T-helper 2 cell treated with Interferon-gamma antibody and Interleukin-4, amounts not matched to agents 5 μg/mL and 100 μg/mL, for 36 hours (primary cell): ENCODE data around the gene BRD4.

Source experiments
- DNase-seq: peaks from one replicate; pipeline ENCODE4 v3.0.0; 2021; ENCODE audit warnings: low spot score
- H3K27ac Mint-ChIP-seq: one replicate; pipeline ENCODE4 v1.8.0; 2021; ENCODE audit warnings: mild to moderate bottlenecking, mixed read lengths
- H3K27me3 Mint-ChIP-seq: one replicate; pipeline ENCODE4 v1.8.0; 2021; ENCODE audit warnings: low read depth, mixed read lengths
- H3K36me3 Mint-ChIP-seq: one replicate; pipeline ENCODE4 v1.8.0; 2021; ENCODE audit warnings: low read depth, mixed read lengths
- H3K4me1 Mint-ChIP-seq: one replicate; pipeline ENCODE4 v1.8.0; 2021; ENCODE audit warnings: low read depth, mixed read lengths
- H3K4me3 Mint-ChIP-seq: one replicate; pipeline ENCODE4 v1.8.0; 2022; ENCODE audit warnings: mild to moderate bottlenecking, moderate library complexity, mixed read lengths
- H3K9me3 Mint-ChIP-seq: one replicate; pipeline ENCODE4 v1.8.0; 2021; ENCODE audit warnings: mixed read lengths

Gene BRD4

DNA sequence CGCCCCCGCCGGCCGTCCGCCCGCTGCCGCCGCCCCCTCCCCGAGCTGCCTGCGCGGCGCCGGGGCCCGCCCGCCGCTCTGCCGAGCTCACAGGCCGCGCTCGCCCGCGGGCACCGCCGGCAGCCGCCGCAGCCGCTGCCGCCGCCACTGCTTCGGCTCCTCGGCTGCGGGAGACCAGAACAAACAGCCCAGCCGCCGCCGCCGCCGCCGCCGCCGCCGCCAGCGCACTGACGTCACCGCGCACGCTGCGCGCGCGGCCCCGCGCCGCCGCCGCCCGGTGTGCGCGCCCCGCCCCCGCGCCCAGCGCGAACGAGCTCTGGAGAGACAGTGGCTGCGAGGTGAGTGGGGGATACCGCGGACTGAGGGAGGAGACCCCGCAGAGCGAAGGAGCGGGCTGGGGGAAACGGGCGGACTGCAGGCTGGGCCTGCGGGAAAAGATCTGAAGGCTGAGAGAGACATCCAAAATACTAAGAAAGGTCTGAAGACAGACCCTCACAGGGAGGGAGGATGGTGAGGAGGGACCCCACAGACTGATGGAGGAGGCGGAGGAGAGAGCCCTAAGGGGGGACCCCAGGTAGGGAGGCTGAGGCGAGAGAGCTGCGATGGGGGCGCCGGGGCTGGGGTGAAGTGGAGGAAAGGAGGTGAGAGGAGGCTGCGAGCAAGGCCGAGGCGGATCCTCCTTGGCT, at the start of gene BRD4:
TSS of gene BRD4 (minus strand) at position 229 of the 686 bp plus-strand sequence. CDS start 59,440 bp downstream, outside the sequence.
- Mint-ChIP-seq H3K27me3 (no peaks in the 10 kb centered on the region), H3K36me3 (peaks cover 24% of the 10 kb centered on the region), H3K4me1 (peaks cover 33% of the 10 kb centered on the region), H3K4me3 (peak within 1 kb of the TSS; percentile 97), H3K9me3 (no peaks in the 10 kb centered on the region), H3K27ac (peak within 1 kb of the TSS; percentile 94)
- DNase-seq = peak; percentile 84

DNA sequence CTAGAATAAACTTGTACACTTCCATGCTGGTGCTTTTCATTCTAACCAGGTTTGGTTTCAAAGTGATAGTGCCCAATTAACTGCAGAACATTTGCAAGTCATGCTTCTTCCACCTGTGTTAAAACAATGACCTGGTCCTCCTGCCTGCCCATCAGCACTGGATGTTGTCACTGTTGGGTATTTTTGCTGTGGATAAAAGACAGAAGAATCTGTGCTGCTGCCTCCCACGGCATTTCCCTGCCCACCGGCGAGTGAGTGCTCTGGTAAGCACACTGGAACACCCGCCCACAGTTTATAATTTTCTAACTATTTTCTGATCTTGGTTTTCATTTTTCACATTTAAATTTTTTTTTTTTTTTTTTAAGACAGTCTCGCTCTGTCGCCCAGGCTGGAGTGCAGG, 49.5 kb upstream of the BRD4 start:
- Mint-ChIP-seq H3K9me3 (no peaks in the 10 kb centered on the region), H3K4me3 (no peak overlapping the region), H3K36me3 (peaks cover 11% of the 10 kb centered on the region), H3K27me3 (no peaks in the 10 kb centered on the region), H3K4me1 (peaks cover 23% of the 10 kb centered on the region), H3K27ac (no peak overlapping the region)
- no peak for DNase-seq

DNA sequence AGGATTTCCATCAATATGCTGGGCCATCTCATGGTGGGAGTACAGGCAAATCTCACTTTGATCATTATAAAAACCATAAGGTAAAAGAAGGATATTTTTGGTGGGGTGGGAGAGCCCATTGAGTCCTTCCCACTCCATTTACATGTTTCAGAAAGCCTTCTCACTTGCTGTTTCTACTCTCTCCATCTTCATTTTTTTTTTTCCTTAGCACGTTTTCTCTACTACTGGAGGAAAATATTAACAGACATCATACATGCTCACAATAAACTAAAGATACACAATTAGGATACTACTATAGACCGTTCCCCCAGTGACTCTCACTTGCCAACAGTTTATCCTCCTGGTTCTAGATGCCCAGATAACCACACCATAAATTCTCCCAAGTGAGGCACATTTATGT, 49.1 kb upstream of the BRD4 start:
- peaks cover 13% of the 10 kb centered on the region for H3K36me3 Mint-ChIP-seq
- H3K9me3 Mint-ChIP-seq = no peaks in the 10 kb centered on the region
- H3K27me3 Mint-ChIP-seq = no peaks in the 10 kb centered on the region
- no peak overlapping the region for H3K27ac Mint-ChIP-seq
- DNase-seq = no peak
- peaks cover 26% of the 10 kb centered on the region for H3K4me1 Mint-ChIP-seq
- peak overlapping the region; percentile 13 for H3K4me3 Mint-ChIP-seq

DNA sequence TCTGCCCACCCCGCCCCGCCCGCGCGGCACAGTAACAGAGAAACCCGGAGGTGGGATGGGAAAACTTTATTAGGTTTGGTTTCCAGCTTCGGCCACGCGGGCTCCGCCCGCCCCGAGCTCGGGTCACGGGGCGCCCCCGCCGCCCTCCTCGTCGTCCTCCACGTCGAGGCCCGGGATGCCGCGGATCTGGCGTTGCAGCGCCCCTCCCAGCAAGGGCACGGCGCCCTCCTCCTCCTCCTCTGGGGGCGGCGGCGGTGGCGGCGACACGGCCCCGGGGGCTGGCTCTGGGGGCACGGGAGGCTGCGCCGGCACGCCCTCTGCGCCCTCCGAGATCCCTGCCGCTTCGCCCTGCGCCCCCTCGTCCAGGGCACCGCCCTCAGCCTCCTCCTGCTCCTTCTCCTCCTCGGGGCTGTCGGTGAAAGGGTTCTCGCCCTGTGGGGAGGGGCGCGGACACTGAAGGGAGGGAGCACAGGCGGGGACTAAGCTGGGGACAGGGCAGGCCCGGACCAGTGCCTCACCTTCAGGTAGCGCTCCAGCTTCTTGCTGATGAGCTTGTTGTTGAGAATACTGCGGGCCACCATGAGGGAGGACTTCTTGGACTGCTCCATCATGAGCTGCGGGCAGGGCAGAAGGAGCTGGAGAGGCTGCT, 47.8 kb upstream of the BRD4 start:
- DNase-seq = no peak
- Mint-ChIP-seq H3K9me3 (no peaks in the 10 kb centered on the region), H3K27me3 (no peaks in the 10 kb centered on the region), H3K27ac (peak overlapping the region; percentile 99), H3K36me3 (peaks cover 12% of the 10 kb centered on the region), H3K4me3 (peak overlapping the region; percentile 97), H3K4me1 (peaks cover 26% of the 10 kb centered on the region)

DNA sequence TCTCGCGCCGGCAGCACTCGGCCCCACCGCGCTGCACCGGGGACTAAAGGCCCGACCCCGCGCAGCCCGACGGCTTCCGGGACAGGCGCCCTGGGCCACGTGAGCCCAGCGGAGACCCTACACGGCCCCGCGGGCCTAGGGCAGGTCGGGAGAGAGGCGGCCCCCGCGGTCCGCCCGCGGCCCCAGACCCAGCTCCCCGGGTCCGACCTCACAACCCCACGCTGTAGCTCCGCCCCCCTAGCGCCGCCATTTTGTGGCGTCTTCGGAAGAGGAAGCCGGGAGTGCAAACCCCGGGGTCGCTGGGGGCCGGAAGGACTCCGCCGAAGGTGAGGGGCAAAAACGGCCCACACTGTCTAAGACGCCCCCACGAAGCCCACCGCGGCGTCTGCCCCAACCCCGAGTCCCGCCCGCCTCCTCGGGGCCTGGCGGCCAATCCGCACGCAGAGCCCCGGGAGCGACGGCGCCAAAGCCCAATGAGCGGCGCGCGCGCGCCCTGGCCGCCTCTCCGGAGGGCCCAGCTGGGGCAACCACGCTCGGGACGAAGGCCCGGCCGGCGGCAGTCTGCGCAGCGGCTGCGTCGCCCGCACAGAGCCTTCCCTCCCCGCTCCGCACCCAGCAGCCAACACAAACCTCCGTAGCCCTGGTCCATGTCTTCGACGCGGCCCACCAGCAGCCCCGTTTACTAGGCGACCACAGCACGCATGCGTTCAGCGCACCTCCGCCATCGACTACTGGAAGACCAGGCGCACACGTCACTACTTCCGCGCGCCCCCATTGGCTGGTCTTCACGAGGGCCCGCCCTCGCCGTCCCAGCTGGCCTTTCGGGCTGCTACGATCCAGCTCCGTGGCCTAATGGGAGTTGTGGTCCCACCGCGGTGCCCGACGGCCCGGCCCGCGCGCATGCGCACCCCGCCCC, 47.0 kb upstream of the BRD4 start, which contains the start of gene AKAP8:
TSS of gene AKAP8 (minus strand) at position 705 of the 916 bp plus-strand sequence. CDS start at position 649, 56 bp downstream.
- Mint-ChIP-seq H3K36me3 (peaks cover 12% of the 10 kb centered on the region), H3K4me1 (peaks cover 26% of the 10 kb centered on the region), H3K9me3 (no peaks in the 10 kb centered on the region), H3K27me3 (no peaks in the 10 kb centered on the region), H3K27ac (peak within 1 kb of the TSS; percentile 99), H3K4me3 (peak within 1 kb of the TSS; percentile 97)
- peak; percentile 99 for DNase-seq

DNA sequence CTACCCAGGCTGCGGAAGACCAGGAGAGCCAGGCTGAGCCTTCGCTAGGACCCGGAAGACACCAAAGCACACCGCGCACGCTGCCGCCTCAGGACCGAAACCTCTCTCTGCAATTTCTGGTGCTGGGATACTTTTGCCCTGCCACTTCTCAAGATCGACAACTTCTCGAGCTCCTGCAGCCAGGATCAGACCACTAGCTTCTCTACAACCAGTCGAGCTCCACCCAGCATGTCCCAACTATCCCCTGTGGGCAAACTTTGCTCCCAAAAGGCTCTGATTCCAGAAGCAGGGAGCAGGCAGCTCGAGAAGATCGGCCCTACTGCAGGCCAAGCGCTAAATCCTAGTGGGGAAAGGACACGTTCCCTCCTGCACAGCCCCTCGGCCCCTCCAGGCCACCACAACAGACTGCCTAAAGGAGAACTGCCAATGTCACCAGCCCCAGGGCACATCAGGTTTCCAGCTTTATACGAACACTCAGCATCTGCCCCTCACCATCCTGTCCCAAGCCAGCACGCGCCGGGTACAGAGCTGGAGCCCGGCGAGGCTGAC, 46.3 kb upstream of the BRD4 start:
- H3K9me3 Mint-ChIP-seq = no peaks in the 10 kb centered on the region
- peaks cover 26% of the 10 kb centered on the region for H3K4me1 Mint-ChIP-seq
- H3K27me3 Mint-ChIP-seq = no peaks in the 10 kb centered on the region
- H3K4me3 Mint-ChIP-seq = peak overlapping the region; percentile 92
- peaks cover 14% of the 10 kb centered on the region for H3K36me3 Mint-ChIP-seq
- DNase-seq = peak; percentile 41
- H3K27ac Mint-ChIP-seq = peak overlapping the region; percentile 95

DNA sequence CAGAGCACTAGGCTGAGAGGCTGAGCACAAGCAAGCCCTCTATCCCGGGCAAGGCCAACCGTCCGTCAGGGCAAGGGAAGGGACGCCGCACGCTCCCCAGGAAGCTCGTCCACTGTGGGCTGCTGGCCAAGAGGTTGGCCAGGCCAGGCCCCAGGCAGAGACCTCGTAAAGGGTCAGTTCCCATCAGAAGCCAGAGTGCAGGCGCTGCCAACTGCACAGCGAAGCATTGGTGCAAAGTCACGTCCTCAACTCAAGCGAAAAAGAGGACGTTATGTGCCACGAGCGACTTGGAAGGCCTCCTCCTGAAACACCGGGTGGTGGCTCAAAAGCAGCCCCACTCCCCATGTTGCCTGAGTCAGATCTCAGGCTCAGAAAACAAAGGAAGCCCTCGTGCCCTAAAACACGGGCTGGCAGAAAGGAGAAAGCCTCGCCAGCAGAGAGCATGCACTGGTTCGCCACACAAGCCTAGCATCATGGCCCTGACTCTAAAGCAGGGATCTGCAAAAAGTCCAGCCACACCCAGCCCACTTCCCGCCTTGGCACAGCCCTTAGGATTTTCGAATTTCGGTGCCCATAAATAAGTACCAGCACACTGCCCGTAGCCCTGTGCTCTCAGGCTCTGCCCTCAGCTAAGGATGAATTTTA, 42.6 kb upstream of the BRD4 start:
- DNase-seq = no peak
- H3K36me3 Mint-ChIP-seq = peaks cover 33% of the 10 kb centered on the region

DNA sequence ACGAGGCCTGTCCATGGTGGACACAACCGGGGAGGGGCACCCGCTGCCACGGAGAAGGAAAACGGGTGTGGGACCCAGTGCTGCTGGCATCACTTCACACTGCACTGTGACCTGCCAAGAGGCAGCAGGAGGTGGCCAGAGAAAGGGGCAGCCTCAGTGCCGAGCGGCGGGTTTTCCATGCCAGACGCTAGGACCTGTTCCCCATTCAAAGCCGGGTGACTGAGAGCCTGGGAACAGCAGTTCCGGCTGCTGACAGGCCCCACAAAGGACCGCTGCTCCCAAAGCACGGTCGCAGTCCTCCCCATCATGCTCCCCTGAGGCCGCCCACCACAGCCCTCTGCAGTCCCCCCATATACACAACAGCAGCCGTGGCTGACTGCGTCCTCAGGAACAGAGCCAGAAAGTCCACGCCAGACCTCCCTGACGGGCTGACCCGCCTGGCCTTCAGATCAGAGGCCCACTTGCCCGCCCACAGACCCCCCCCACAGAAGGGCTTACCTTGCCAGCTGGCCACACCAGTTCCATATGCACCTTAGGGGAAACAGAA, 41.8 kb upstream of the BRD4 start:
- Mint-ChIP-seq H3K4me3 (no peak overlapping the region), H3K36me3 (peaks cover 33% of the 10 kb centered on the region), H3K9me3 (no peaks in the 10 kb centered on the region), H3K4me1 (peaks cover 15% of the 10 kb centered on the region), H3K27ac (no peak overlapping the region), H3K27me3 (no peaks in the 10 kb centered on the region)
- DNase-seq = no peak

More for the DNA sequence above, 42.6 kb upstream of the BRD4 start:
- Mint-ChIP-seq H3K4me3 (no peak overlapping the region), H3K4me1 (peaks cover 15% of the 10 kb centered on the region), H3K27me3 (no peaks in the 10 kb centered on the region), H3K27ac (no peak overlapping the region), H3K9me3 (no peaks in the 10 kb centered on the region)

DNA sequence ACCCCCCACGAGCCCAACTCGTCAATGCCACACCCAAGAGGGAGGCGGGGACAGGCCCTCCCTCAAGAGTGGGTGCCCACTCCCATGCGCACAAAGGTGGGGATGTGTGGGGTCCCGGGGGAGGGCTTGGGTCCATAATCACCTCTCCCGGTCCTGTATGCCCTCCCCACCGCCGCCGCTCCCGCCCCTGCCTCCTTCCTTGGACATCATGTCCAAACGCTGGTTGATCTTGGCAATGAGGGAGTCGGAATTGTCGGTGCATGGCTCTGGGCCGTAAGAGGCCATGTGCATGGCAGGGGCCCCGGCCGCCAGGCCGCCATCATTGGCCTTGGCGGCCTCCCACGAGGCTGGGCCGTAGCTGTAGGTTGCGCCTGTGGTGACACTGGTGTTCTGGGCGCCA, 41.3 kb upstream of the BRD4 start:
- Mint-ChIP-seq H3K4me3 (no peak overlapping the region), H3K9me3 (no peaks in the 10 kb centered on the region)

DNA sequence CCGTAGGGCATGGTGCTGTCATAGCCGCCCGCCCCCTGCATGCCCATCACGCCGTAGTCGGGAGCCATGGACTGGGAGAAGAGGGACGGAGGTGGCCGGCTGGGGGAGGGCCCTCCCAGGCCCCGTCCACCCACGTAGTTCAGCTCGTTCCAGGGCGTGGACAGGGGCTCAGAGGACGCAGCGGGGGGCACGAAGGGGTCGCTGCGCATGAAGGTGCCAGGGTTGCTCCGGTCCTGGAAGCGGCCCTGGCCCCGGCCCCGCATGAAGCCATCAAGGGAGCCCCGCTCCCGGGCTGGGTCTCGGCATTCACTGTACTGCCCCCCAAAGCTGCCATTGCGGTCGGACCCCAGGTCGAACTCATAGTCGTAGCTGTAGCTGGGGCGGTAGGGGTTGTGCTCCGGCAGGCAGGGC, 40.6 kb upstream of the BRD4 start:
- H3K27me3 Mint-ChIP-seq = no peaks in the 10 kb centered on the region
- no peak for DNase-seq
- peaks cover 39% of the 10 kb centered on the region for H3K36me3 Mint-ChIP-seq
- H3K27ac Mint-ChIP-seq = no peak overlapping the region
- no peak overlapping the region for H3K4me3 Mint-ChIP-seq
- H3K4me1 Mint-ChIP-seq = peaks cover 11% of the 10 kb centered on the region
- no peaks in the 10 kb centered on the region for H3K9me3 Mint-ChIP-seq

More for the DNA sequence above, 41.3 kb upstream of the BRD4 start:
- Mint-ChIP-seq H3K4me1 (peaks cover 15% of the 10 kb centered on the region), H3K36me3 (peaks cover 38% of the 10 kb centered on the region), H3K27me3 (no peaks in the 10 kb centered on the region), H3K27ac (no peak overlapping the region)
- DNase-seq = no peak

DNA sequence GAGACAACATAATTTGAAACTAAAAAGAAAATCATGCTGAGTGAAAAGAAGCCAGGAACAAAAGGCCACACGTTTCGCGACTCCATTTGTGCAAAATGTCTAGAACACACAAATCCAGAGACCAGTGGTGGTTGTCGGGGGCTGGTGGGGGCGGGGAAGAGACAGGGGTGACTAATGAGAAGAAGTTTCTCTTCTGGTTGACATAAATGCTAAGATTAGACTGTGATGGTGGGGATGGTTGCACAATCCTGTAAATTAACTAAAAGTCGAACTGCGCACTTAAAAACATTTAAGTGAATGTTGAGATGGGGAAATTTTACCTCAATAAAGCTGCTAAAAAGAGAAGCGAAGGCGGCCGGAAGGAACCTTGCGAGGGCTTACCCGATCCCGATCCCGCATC, 40.1 kb upstream of the BRD4 start:
- no peaks in the 10 kb centered on the region for H3K27me3 Mint-ChIP-seq
- no peak for DNase-seq
- no peaks in the 10 kb centered on the region for H3K9me3 Mint-ChIP-seq
- peaks cover 42% of the 10 kb centered on the region for H3K36me3 Mint-ChIP-seq
- H3K4me3 Mint-ChIP-seq = no peak overlapping the region
- peaks cover 7% of the 10 kb centered on the region for H3K4me1 Mint-ChIP-seq
- H3K27ac Mint-ChIP-seq = no peak overlapping the region

DNA sequence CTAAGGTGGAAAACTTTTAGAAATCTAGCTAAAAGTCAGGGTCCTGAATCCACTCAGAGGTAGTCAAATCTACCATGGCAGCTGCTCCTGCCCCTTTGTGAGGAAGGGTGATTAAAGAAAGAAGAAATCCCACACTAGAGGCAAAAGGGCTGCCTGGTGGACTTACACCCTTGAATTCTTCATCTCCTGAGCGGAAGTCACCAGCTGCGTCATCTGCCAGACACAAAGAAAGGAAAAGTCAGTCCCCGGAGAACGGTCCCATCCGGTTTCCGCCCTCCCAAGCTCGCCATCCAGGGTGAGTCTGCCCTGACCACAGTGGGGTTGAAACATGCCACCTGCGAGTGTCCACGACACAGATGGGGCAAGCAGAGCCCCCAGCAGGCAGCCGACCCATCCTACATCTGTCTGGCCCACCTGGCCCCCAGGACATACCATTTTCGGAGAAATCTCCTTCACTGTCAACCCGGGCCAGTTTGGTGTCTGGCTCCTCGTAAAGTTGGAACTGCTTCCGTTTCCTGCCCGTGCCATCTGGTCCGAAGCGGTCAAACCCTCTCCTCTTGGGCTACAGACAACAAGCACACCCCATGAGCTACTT, 39.5 kb upstream of the BRD4 start:
- no peak for DNase-seq
- Mint-ChIP-seq H3K27ac (no peak overlapping the region), H3K4me3 (no peak overlapping the region), H3K9me3 (no peaks in the 10 kb centered on the region), H3K27me3 (no peaks in the 10 kb centered on the region), H3K36me3 (peaks cover 39% of the 10 kb centered on the region), H3K4me1 (peaks cover 4% of the 10 kb centered on the region)

DNA sequence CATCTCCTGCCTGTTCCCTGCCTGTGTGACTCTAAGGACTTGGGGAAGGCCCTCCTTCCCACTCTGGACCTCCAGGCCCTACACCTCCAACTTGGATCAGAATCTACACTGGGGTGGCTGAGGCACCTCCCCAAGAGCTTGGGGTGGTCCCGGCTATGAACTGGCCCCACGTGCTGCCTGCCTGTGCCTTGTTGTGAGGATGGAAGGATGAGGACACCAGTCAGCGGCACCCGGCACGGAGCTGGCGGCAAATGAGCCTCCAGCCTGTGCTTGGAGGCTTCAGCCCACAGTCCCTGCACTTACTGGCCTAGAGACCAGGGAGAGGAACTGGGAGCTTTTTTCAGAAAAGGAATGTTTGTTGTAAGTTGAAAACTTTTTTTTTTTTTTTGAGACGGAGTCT, 38.8 kb upstream of the BRD4 start:
- no peak overlapping the region for H3K4me3 Mint-ChIP-seq
- peaks cover 37% of the 10 kb centered on the region for H3K36me3 Mint-ChIP-seq
- H3K4me1 Mint-ChIP-seq = no peaks in the 10 kb centered on the region
- no peak for DNase-seq
- no peaks in the 10 kb centered on the region for H3K27me3 Mint-ChIP-seq
- no peak overlapping the region for H3K27ac Mint-ChIP-seq
- no peaks in the 10 kb centered on the region for H3K9me3 Mint-ChIP-seq
